Bone marrow (tissue), 2 donors: ENCODE measurements around the gene ST6GALNAC3.
"Not testable (repeated sequence)": the region's sequence is repeated elsewhere in the genome, so short reads cannot be mapped to it uniquely, and the experiment has no call there.

Source experiments
- DNase-seq, 2 donors: peaks; one replicate each; lab custom pipeline; 2025; lab: John Stamatoyannopoulos, UW

ST6GALNAC3 gene

GRCh38 chr1:76073481-76073880 lies 1.1 kb upstream of the ST6GALNAC3 start:
- DNase-seq = no peak

- no peak for DNase-seq
Observed at GRCh38 chr1:76075188-76075489, 593 bp downstream of the ST6GALNAC3 start.

- DNase-seq = no peak
Observed at GRCh38 chr1:76075877-76076276, 1.3 kb downstream of the ST6GALNAC3 start.

DNA sequence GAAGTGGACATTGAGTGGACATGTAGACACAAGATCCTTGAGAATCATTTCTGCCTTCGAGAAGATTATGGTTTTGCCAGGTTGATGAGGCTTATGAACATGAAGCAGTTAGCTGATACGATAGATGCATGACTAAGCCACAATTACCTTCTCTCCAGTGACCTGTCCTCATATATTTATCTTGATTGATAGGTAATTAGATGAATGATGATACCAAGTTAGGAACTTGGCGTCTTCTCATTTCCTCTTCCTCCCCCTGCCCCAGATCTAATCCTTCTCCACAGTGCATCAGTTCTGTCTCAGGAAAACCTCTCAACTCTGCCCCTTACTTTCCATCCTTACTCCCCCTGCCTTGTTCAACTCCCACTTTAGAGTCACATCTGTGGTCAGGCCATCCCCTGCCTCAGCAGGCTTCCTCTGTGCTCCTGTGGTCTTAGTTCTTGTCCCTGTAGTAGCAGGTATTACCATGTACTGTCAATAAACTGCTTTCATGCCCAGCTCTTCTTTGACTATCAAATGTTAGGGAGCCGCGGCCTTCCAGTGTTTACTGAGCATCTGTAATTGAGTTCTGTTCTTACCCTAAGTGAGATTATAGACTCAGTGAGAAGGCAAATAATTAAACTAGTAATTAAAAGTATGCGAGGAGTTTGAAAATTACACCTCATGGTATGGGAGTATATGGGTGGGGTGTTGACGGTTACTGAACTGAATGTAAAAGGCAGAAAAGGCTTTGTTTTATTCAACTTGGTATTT lies 5.1 kb downstream of the ST6GALNAC3 start:
- no peak for DNase-seq

DNA sequence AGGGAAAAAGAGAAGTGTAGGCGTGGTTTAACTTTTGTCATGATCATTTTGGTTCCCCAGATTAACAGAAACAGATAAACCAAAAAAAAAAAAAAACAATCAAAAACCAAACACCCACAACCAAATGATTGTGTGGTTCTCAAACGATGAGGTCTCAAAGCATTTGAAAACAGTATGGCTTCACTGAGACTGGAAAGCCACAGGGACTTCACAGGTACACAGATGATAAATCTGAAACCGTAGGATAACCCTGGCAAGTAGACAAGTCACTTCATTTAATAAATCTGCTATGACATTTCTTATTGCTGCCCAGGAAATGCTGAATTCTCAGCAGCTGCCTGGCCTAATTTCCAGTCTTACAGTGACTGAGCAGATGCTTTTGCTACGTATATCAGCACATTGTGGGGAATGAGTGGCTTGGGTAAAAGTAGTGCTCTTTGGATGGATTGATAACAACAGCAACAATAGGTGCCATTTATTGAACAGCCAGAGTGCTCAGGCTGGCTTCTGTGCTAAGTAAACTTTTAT lies 6.1 kb downstream of the ST6GALNAC3 start:
- no peak for DNase-seq

DNA sequence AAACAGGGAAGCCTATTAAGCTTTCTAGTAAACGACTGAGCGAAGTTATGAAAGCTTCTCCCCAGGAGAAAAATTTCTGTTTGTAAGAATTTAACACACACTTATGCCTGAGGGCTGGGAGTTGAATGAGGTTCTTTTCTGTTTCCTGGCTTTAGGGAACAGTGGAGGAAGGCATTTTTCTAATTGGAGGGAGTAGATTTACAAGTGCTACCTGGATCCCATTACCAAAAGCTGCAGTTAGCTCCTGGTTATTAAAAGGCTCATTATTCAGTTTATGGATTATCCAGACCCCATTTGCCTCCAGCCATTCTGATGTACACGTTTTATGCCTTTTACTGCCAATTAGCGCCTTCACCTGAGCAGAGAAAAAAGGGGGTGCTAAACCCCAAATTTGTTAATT lies 7.5 kb downstream of the ST6GALNAC3 start:
- DNase-seq = no peak

DNA sequence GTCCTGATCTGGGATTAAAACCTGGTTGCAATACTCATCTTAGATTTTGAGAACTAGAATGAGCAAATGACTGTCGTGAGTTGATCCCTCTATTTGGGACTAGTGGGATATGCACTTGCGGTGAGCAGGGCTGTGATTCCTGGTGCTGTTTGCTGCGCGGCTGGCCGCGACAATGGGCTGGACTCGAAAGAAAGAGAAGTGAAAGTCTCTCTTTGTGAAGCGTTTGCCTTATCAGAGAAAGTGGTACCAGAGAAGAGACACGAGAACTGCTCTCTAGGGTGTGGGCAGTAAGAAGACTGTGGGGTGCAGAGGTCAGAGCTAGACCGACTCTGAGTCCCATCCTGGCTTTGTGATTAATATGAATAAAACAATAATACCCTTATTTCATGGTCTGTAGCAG lies 8.6 kb downstream of the ST6GALNAC3 start:
- DNase-seq = no peak

GRCh38 chr1:76084029-76084627 lies 9.6 kb downstream of the ST6GALNAC3 start:
- DNase-seq = no peak

GRCh38 chr1:76084685-76085084 lies 10.1 kb downstream of the ST6GALNAC3 start:
- no peak for DNase-seq

GRCh38 chr1:76086109-76086508 lies 11.6 kb downstream of the ST6GALNAC3 start:
- DNase-seq = no peak

DNA sequence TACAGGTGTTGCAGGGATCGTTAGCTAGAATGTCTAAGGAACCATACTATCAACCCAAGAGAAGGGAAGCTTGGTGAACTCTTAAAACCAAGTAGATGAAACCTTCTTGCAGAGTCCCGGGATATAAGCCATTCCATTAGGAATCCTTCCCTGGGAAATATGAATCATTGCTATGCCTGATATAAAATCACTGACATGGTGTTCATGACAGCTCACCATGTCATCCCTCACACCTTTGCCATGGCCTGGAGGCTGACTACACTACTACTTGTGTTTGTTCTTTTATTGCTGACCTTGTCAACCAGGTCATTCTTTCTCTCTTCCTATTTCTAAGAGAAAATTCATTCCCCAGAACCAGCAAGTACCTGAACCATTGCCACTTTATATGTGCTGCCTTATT lies 12.1 kb downstream of the ST6GALNAC3 start:
- DNase-seq = no peak

DNA sequence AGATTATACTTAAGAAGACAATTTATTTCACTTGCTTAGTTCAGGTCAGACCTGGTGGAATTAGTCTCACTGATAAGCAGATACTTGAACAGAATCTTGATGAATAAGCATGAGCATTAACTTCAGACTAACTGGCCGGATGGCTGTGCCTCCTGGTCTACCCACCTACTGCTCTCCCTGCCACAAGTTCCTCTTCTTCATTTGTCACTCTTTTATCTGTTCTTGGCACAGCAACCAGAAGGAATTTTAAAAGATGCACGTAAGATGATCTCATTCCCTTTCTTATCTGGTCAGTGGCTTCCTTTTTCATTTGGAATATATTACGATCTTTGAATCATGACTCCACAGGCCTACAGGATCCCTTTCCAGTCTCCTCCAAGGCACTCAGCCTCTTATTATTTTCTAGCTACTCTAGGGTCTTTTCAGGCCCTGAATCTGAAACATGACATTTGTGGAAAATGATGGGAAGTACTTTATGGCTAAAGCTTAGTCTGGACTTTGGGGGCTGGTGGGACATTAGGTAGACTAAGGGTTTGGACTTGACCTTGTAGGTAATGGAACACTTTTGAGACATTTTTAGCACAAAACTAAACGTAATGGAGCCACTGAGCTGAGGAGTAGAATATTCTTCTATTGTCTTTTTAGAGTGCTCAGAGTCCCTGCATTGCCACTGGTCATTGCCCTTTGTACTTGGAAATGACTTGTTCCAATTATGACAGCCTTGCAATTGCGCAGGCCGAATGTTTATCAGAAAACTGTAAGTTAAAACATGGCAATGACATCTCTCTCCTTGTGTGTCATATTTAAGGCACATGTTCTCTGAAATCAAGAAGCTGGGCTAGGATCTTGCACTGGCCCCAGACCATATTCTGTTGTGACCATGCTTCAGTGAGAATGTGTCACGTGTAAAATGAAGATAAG lies 16.0 kb downstream of the ST6GALNAC3 start:
- no peak for DNase-seq

GRCh38 chr1:76092812-76093211 lies 18.3 kb downstream of the ST6GALNAC3 start:
- DNase-seq = no peak

DNA sequence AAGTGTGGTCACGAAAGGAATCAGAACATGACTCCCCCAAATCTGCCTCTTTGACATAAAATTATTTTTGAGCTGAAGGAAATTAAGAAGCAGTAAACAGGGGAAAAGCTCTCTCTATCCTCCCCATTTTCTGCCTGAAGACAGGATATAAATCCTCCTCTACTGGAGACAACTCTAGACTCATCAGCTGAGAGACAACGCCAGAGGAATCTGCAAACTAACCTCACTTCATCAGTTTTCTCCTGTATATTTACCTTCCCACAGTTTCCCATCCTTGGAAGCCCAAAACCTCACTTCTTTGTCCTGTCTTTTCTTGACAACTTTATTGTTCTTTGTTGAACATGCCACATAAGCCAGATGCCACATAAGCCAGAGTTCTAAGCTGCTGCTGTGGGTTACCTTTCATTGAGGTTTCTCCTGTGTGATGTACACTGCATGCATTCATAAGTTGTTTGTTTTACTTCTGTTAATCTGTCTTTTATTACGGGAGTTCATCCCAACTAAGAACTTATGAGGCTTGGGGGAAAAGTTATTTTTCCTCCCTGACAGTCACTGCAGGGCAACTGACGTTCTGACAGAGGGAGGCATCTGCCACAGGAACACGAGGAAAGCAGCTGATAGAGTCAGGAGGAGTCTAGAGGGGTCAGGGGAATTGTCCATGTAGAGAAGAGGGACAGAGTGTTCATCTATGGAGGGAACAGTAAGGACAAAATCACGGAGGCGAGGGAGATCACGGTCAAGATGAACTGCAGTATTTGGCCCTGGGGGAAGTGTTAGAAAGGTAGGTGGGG lies 19.2 kb downstream of the ST6GALNAC3 start:
- no peak for DNase-seq

GRCh38 chr1:76095802-76096201 lies 21.3 kb downstream of the ST6GALNAC3 start:
- no peak for DNase-seq

DNA sequence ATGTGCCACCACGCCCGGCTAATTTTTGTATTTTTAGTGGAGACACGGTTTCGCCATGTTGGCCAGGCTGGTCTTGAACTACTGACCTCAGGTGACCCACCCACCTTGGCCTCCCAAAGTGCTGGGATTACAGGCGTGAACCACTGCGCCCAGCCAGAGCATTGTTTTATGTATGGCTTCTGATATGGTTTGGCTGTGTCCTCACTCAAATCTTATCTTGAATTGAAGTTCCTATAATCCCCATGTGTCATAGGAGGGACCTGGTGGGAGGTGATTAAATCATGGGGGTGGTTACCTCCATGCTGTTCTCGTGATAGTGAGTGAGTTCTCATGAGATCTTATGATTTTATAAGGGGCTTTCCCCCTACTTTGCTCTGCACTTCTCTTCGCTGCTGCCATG lies 22.5 kb downstream of the ST6GALNAC3 start:
- DNase-seq = not testable (repeated sequence)

GRCh38 chr1:76098845-76099244 lies 24.3 kb downstream of the ST6GALNAC3 start:
- no peak for DNase-seq

GRCh38 chr1:76101548-76101947 lies 27.0 kb downstream of the ST6GALNAC3 start:
- no peak for DNase-seq

DNA sequence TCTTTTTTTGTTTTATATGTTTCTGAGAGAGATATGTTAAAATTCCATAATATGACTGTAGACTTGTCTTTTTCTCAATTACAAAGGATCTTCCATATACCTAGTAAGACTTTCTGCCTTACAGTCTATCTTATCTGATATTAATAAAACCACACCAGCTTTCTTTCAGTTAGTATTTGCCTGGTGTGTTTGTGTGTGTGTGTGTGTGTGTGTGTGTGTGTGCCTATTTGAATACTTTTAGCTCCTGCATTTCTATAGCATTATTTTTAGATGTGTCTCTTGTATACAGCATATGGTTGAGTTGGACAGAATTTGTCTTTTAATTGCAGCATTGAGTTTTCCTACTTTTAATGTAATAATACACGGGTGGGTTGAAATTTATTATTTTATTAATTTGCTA lies 27.5 kb downstream of the ST6GALNAC3 start:
- DNase-seq = no peak

GRCh38 chr1:76103034-76103433 lies 28.5 kb downstream of the ST6GALNAC3 start:
- DNase-seq = no peak

GRCh38 chr1:76105372-76105771 lies 30.8 kb downstream of the ST6GALNAC3 start:
- DNase-seq = no peak

DNA sequence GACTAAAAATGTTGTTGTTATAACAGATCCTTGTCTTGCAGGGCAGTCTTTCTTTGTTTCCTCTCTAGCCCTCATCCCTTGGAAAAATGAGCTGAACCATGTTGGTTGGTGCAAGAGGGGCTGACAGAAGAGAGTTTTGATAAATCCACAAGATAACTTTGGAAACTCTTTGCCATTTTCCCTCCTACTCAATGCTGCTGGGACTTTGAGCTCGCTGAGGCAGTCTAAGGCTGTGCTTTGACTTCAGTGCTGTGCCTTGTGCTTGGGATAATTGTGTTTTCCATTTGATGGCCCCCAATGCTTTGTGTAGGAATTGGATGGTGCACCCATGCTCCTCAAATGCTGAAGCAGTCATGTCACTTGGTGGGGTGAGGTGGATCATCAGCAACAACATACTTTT lies 31.7 kb downstream of the ST6GALNAC3 start:
- DNase-seq = no peak
